HG03060 (cell line): Measurements from ENCODE around the gene ZNF224.

Experiments
- ATAC-seq: cut with Tn5 transposase; IDR thresholded peaks from one replicate; pipeline ENCODE4 v1.9.1; 2021; ENCODE audit warnings: low read depth, moderate number of reproducible peaks; ENCODE audit not compliant: unreplicated experiment

The ZNF224 gene

GRCh38 chr19:44093931-44094765, at the start of gene ZNF224:
Gene ZNF224 (plus strand): TSS chr19:44094361. CDS start chr19:44097874, 3,513 bp downstream.
- ATAC-seq, result peak; percentile 61

GRCh38 chr19:44050740-44051649, 43.2 kb upstream of the ZNF224 start:
- no peak for ATAC-seq

GRCh38 chr19:44051650-44052402, 42.3 kb upstream of the ZNF224 start, which contains the start of gene ZNF223:
Gene ZNF223 (plus strand): TSS chr19:44052036. CDS start chr19:44055177, 3,141 bp downstream.
- no peak for ATAC-seq

- no peak for ATAC-seq
Measured at GRCh38 chr19:44055870-44056269, 38.3 kb upstream of the ZNF224 start.

- no peak for ATAC-seq
Measured at GRCh38 chr19:44059229-44059628, 34.9 kb upstream of the ZNF224 start.

- no peak for ATAC-seq
Measured at GRCh38 chr19:44061038-44061437, 33.1 kb upstream of the ZNF224 start.

GRCh38 chr19:44066305-44066704, 27.9 kb upstream of the ZNF224 start:
- ATAC-seq, result no peak

- no peak for ATAC-seq
Measured at GRCh38 chr19:44069415-44069814, 24.7 kb upstream of the ZNF224 start.

- no peak for ATAC-seq
Measured at GRCh38 chr19:44071824-44072542, 22.2 kb upstream of the ZNF224 start, which contains the start of gene ZNF284. Gene ZNF284 (plus strand): TSS chr19:44072159. CDS start chr19:44076390, 4,231 bp downstream.

- no peak for ATAC-seq
Measured at GRCh38 chr19:44072543-44073401, 21.4 kb upstream of the ZNF224 start.

- ATAC-seq, result no peak
Measured at GRCh38 chr19:44076325-44076724, 17.8 kb upstream of the ZNF224 start.

- ATAC-seq, result no peak
Measured at GRCh38 chr19:44092108-44092507, 2.1 kb upstream of the ZNF224 start.

GRCh38 chr19:44107751-44108150, 13.6 kb downstream of the ZNF224 start:
- ATAC-seq, result no peak

GRCh38 chr19:44109458-44109857, 15.3 kb downstream of the ZNF224 start:
- no peak for ATAC-seq

GRCh38 chr19:44111910-44112463, 17.8 kb downstream of the ZNF224 start:
- no peak for ATAC-seq

GRCh38 chr19:44112802-44113137, 18.6 kb downstream of the ZNF224 start:
- no peak for ATAC-seq

- ATAC-seq, result peak; percentile 66
Measured at GRCh38 chr19:44113138-44113783, 19.1 kb downstream of the ZNF224 start, which contains the start of gene ZNF225. Gene ZNF225 (plus strand): TSS chr19:44113399. CDS start chr19:44115828, 2,429 bp downstream.

- no peak for ATAC-seq
Measured at GRCh38 chr19:44113784-44114390, 19.7 kb downstream of the ZNF224 start.
